Vagina (tissue), 2 donors: ENCODE data around the gene NEK5. TPM values are rescaled to one million over a fixed set of nuclear protein-coding genes. Genes with fewer than 3 reads are reported as not detected.

Experiments
- DNase-seq, 2 donors: peaks; one replicate each; pipeline ENCODE4 v3.0.0-alpha.2; 2017; ENCODE audit errors: extremely low spot score in 2 of 2
- H3K27ac ChIP-seq: fragments of 200-600 bp; sonication (generic); one replicate; pipeline ENCODE4 v1.5.1; 2019
- H3K27me3 ChIP-seq: fragments of 200-600 bp; sonication (generic); one replicate; pipeline ENCODE4 v1.5.1; 2019
- H3K36me3 ChIP-seq, 2 donors: fragments of 200-600 bp; sonication (generic); one replicate each; pipeline ENCODE4 v1.5.1; 2017 to 2019
- H3K4me1 ChIP-seq: fragments of 200-600 bp; sonication (generic); one replicate; pipeline ENCODE4 v1.5.1; 2019
- H3K4me3 ChIP-seq, 2 donors: fragments of 200-600 bp; sonication (generic); 1 replicate in 1 of 2; 2 replicates in 1 of 2; pipeline ENCODE4 v1.5.1; 2016 to 2019
- H3K9me3 ChIP-seq: fragments of 200-600 bp; sonication (generic); one replicate; pipeline ENCODE4 v1.5.1; 2019
- CTCF ChIP-seq, 3 experiments: fragments of 450-650 bp in 2 of 3; fragments of 200-600 bp in 1 of 3; sonication (generic) in 1 of 3; IDR thresholded peaks; one replicate each; pipeline ENCODE4 v1.5.1; 2017 to 2019; ENCODE audit warnings: antibody characterized with exemption in 3 of 3, mild to moderate bottlenecking in 2 of 3, moderate library complexity in 2 of 3
- POLR2A ChIP-seq, 2 donors: fragments of 450-650 bp; IDR thresholded peaks; one replicate each; pipeline ENCODE4 v1.6.1; 2017; ENCODE audit warnings: antibody characterized with exemption in 2 of 2, mild to moderate bottlenecking in 2 of 2, moderate library complexity in 2 of 2
- POLR2AphosphoS5 ChIP-seq, 2 donors: sonication (generic); formaldehyde crosslinking; IDR thresholded peaks; one replicate each; pipeline ENCODE4 v1.9.0; 2017; ENCODE audit warnings: antibody characterized with exemption in 2 of 2, mild to moderate bottlenecking in 2 of 2, low read depth in 1 of 2; ENCODE audit not compliant: insufficient read depth in 1 of 2
- intact Hi-C: fragments of 100-400 bp; cut with DNase I; formaldehyde crosslinking; loops from one replicate; pipeline ENCODE4 v1.15.1; 2023
- total RNA-seq: library from RNA; depleted of rRNA; stranded (reverse); fragments of >200 nt; gene quantifications from one replicate; pipeline ENCODE4 v1.2.3, GENCODE V29; 2016

The NEK5 gene
- total RNA-seq, 1 donor from 2014 or later = 0.98 TPM

GRCh38 chr13:52048516-52048915 is 80.4 kb downstream of the NEK5 start:
- H3K27me3 ChIP-seq = no peaks in the 10 kb centered on the region
- no peaks in the 10 kb centered on the region for H3K9me3 ChIP-seq
- H3K4me1 ChIP-seq = no peaks in the 10 kb centered on the region
- H3K36me3 ChIP-seq = no peaks in the 10 kb centered on the region
- H3K27ac ChIP-seq = no peak overlapping the region
- no peak for TF ChIP-seq CTCF (IDR thresholded peaks at IDR 0.05)
- no peak for TF ChIP-seq POLR2A (IDR thresholded peaks at IDR 0.05)
- TF ChIP-seq POLR2AphosphoS5 (IDR thresholded peaks at IDR 0.05; ENCODE audit: insufficient read depth in 1 of 2, low read depth in 1 of 2) = no peak
- no peak for DNase-seq
- intact Hi-C loops = no loop called here
- no peak overlapping the region for H3K4me3 ChIP-seq

- no peaks in the 10 kb centered on the region for H3K36me3 ChIP-seq
- H3K27me3 ChIP-seq = no peaks in the 10 kb centered on the region
- no peak for DNase-seq
- intact Hi-C loops = no loop called here
- H3K4me3 ChIP-seq = no peak overlapping the region
- H3K27ac ChIP-seq = no peak overlapping the region
- no peaks in the 10 kb centered on the region for H3K4me1 ChIP-seq
- H3K9me3 ChIP-seq = no peaks in the 10 kb centered on the region
- TF ChIP-seq CTCF (IDR thresholded peaks at IDR 0.05) = no peak
These were observed 81.4 kb downstream of the NEK5 start for GRCh38 chr13:52047463-52047862.

GRCh38 chr13:52043675-52044074 is 85.2 kb downstream of the NEK5 start:
- no peaks in the 10 kb centered on the region for H3K36me3 ChIP-seq
- H3K27ac ChIP-seq = no peak overlapping the region
- intact Hi-C loops = no loop called here
- H3K27me3 ChIP-seq = no peaks in the 10 kb centered on the region
- TF ChIP-seq CTCF (IDR thresholded peaks at IDR 0.05) (no peak), POLR2AphosphoS5 (IDR thresholded peaks at IDR 0.05; ENCODE audit: insufficient read depth in 1 of 2, low read depth in 1 of 2) (no peak), POLR2A (IDR thresholded peaks at IDR 0.05) (no peak)
- H3K4me3 ChIP-seq = no peak overlapping the region
- no peaks in the 10 kb centered on the region for H3K4me1 ChIP-seq
- H3K9me3 ChIP-seq = no peaks in the 10 kb centered on the region
- DNase-seq = no peak

- Histone ChIP-seq H3K9me3 (no peaks in the 10 kb centered on the region), H3K4me3 (no peak overlapping the region), H3K27ac (no peak overlapping the region), H3K27me3 (no peaks in the 10 kb centered on the region), H3K4me1 (no peaks in the 10 kb centered on the region), H3K36me3 (no peaks in the 10 kb centered on the region)
- DNase-seq = no peak
- intact Hi-C loops = no loop called here
- no peak for TF ChIP-seq POLR2AphosphoS5 (IDR thresholded peaks at IDR 0.05; ENCODE audit: insufficient read depth in 1 of 2, low read depth in 1 of 2)
These were observed 92.8 kb downstream of the NEK5 start for GRCh38 chr13:52036037-52036436.

- Histone ChIP-seq H3K4me1 (no peaks in the 10 kb centered on the region), H3K36me3 (no peaks in the 10 kb centered on the region), H3K27ac (no peak overlapping the region), H3K9me3 (no peaks in the 10 kb centered on the region), H3K4me3 (no peak overlapping the region), H3K27me3 (no peaks in the 10 kb centered on the region)
- intact Hi-C loops = no loop called here
- no peak for DNase-seq
- TF ChIP-seq POLR2A (IDR thresholded peaks at IDR 0.05) = no peak
- TF ChIP-seq POLR2AphosphoS5 (IDR thresholded peaks at IDR 0.05; ENCODE audit: insufficient read depth in 1 of 2, low read depth in 1 of 2) = no peak
- TF ChIP-seq CTCF (IDR thresholded peaks at IDR 0.05) = no peak
These were observed 94.2 kb downstream of the NEK5 start for GRCh38 chr13:52034616-52035226.
